Activated CD4-positive, alpha-beta T cell treated with anti-CD3 and anti-CD28 coated beads, Interleukin-2, amount 50 U/mL, for 16 hours (primary cell): ENCODE measurements around the gene TSPAN8.
A peak's percentile ranks its signal among the peaks of the same experiment; 100 is the strongest.
"Not testable (repeated sequence)": the region's sequence is repeated elsewhere in the genome, so short reads cannot be mapped to it uniquely, and the experiment has no call there.

Experiments
- DNase-seq: peaks from one replicate; pipeline ENCODE4 v3.0.0-alpha.2; 2020

TSPAN8 gene

GRCh38 chr12:71164166-71164565, 6.4 kb upstream of the TSPAN8 start:
- DNase-seq = no peak

- no peak for DNase-seq
These were observed 5.3 kb upstream of the TSPAN8 start for GRCh38 chr12:71162832-71163763.

- DNase-seq = no peak
These were observed 3.8 kb upstream of the TSPAN8 start for GRCh38 chr12:71161591-71161990.

- peak; percentile 2 for DNase-seq
These were observed 2.8 kb upstream of the TSPAN8 start for GRCh38 chr12:71160585-71160984.

- DNase-seq = no peak
These were observed 2.1 kb upstream of the TSPAN8 start for GRCh38 chr12:71159878-71160277.

- DNase-seq = no peak
These were observed 1.5 kb upstream of the TSPAN8 start for GRCh38 chr12:71159264-71159663.

- DNase-seq = no peak
These were observed 623 bp upstream of the TSPAN8 start for GRCh38 chr12:71158361-71158882.

GRCh38 chr12:71155225-71155624, 2.6 kb downstream of the TSPAN8 start:
- DNase-seq = no peak

GRCh38 chr12:71152851-71153250, 4.9 kb downstream of the TSPAN8 start:
- DNase-seq = no peak

- DNase-seq = not testable (repeated sequence)
These were observed 7.8 kb downstream of the TSPAN8 start for GRCh38 chr12:71150041-71150440.

- no peak for DNase-seq
These were observed 13.1 kb downstream of the TSPAN8 start for GRCh38 chr12:71144682-71145081.

GRCh38 chr12:71142956-71143355, 14.8 kb downstream of the TSPAN8 start:
- no peak for DNase-seq

- DNase-seq = no peak
These were observed 15.8 kb downstream of the TSPAN8 start for GRCh38 chr12:71142016-71142415.

- DNase-seq = no peak
These were observed 16.3 kb downstream of the TSPAN8 start for GRCh38 chr12:71141378-71141926.

- no peak for DNase-seq
These were observed 18.6 kb downstream of the TSPAN8 start for GRCh38 chr12:71139153-71139735.

GRCh38 chr12:71138011-71138410, 19.8 kb downstream of the TSPAN8 start:
- no peak for DNase-seq

- DNase-seq = no peak
These were observed 22.0 kb downstream of the TSPAN8 start for GRCh38 chr12:71135812-71136176.

- DNase-seq = no peak
These were observed 22.6 kb downstream of the TSPAN8 start for GRCh38 chr12:71135077-71135811.

GRCh38 chr12:71134405-71134804, 23.4 kb downstream of the TSPAN8 start:
- DNase-seq = no peak

GRCh38 chr12:71130521-71131069, 27.2 kb downstream of the TSPAN8 start:
- DNase-seq = no peak

GRCh38 chr12:71129364-71129763, 28.4 kb downstream of the TSPAN8 start:
- DNase-seq = no peak

- DNase-seq = no peak
These were observed 29.5 kb downstream of the TSPAN8 start for GRCh38 chr12:71128191-71128788.
